Left ventricle myocardium inferior (tissue), 1 donor: Measurements from ENCODE around the gene SOX6. TPM values are rescaled to one million over a fixed set of nuclear protein-coding genes. Genes with fewer than 3 reads are reported as not detected.

Source experiments
- DNase-seq: peaks from one replicate; pipeline ENCODE4 v3.0.0-alpha.2; 2020
- H3K27ac ChIP-seq: fragments of 200-600 bp; replicated peaks from 2 replicates; pipeline ENCODE4 v1.8.0; 2021
- H3K27me3 ChIP-seq: fragments of 200-600 bp; 2 replicates; pipeline ENCODE4 v1.8.0; 2021; ENCODE audit warnings: low read depth
- H3K36me3 ChIP-seq: fragments of 200-600 bp; 2 replicates; pipeline ENCODE4 v1.8.0; 2021
- H3K4me1 ChIP-seq: fragments of 200-600 bp; 2 replicates; pipeline ENCODE4 v1.8.0; 2021
- H3K4me3 ChIP-seq: fragments of 200-600 bp; 2 replicates; pipeline ENCODE4 v1.8.0; 2021; ENCODE audit warnings: mild to moderate bottlenecking, moderate library complexity
- H3K9me3 ChIP-seq: fragments of 200-600 bp; replicated peaks from 2 replicates; pipeline ENCODE4 v1.8.0; 2021
- CTCF ChIP-seq: fragments of 200-600 bp; IDR thresholded peaks from 2 replicates; pipeline ENCODE4 v1.8.0; 2021; ENCODE audit warnings: antibody characterized with exemption, mild to moderate bottlenecking, borderline replicate concordance
- intact Hi-C: fragments of 100-400 bp; cut with micrococcal nuclease; formaldehyde crosslinking; loops from one replicate; pipeline ENCODE4 v1.11.0; 2022
- total RNA-seq: library from RNA; stranded (reverse); fragmentation: NEBNext Ultra II Directional; extraction: Animal tissue kit (Norgen Biotek cat#: 25700); gene quantifications from one replicate; pipeline ENCODE4 v1.2.1, GENCODE V29; 2021
- donor health status: DM: no; HTN: yes; CAD: no; lungs with severe emphysema.

SOX6 gene
- total RNA-seq, 1 donor from 2014 or later = 20.2 TPM

- Histone ChIP-seq H3K36me3 (no peaks in the 10 kb centered on the region), H3K27me3 (no peaks in the 10 kb centered on the region), H3K27ac (peak overlapping the region; percentile 30), H3K4me3 (peak overlapping the region; percentile 22), H3K4me1 (peaks cover 29% of the 10 kb centered on the region), H3K9me3 (peaks cover 2% of the 10 kb centered on the region)
- no peak for TF ChIP-seq CTCF
- DNase-seq = no peak
- intact Hi-C loops = no loop called here
Observed at GRCh38 chr11:16111690-16112089, 244.7 kb downstream of the SOX6 start.

GRCh38 chr11:16110886-16111285 is 245.5 kb downstream of the SOX6 start:
- Histone ChIP-seq H3K4me3 (peak overlapping the region; percentile 22), H3K27ac (peak overlapping the region; percentile 30), H3K36me3 (no peaks in the 10 kb centered on the region), H3K4me1 (peaks cover 27% of the 10 kb centered on the region), H3K9me3 (peaks cover 10% of the 10 kb centered on the region), H3K27me3 (no peaks in the 10 kb centered on the region)
- TF ChIP-seq CTCF = no peak
- intact Hi-C loops = no loop called here
- no peak for DNase-seq

GRCh38 chr11:16099343-16099900 is 256.9 kb downstream of the SOX6 start:
- intact Hi-C loops = no loop called here
- no peak for TF ChIP-seq CTCF
- Histone ChIP-seq H3K4me3 (no peak overlapping the region), H3K27me3 (no peaks in the 10 kb centered on the region), H3K27ac (no peak overlapping the region), H3K36me3 (no peaks in the 10 kb centered on the region), H3K4me1 (peaks cover 17% of the 10 kb centered on the region), H3K9me3 (peaks cover 4% of the 10 kb centered on the region)
- no peak for DNase-seq

- Histone ChIP-seq H3K4me1 (peaks cover 25% of the 10 kb centered on the region), H3K36me3 (no peaks in the 10 kb centered on the region), H3K4me3 (no peak overlapping the region), H3K27me3 (no peaks in the 10 kb centered on the region), H3K9me3 (peaks cover 4% of the 10 kb centered on the region), H3K27ac (no peak overlapping the region)
- DNase-seq = no peak
- TF ChIP-seq CTCF = no peak
- intact Hi-C loops = no loop called here
Observed at GRCh38 chr11:16098526-16099205, 257.7 kb downstream of the SOX6 start.

- DNase-seq = no peak
- TF ChIP-seq CTCF = no peak
- Histone ChIP-seq H3K4me1 (peaks cover 36% of the 10 kb centered on the region), H3K9me3 (peaks cover 3% of the 10 kb centered on the region), H3K4me3 (no peak overlapping the region), H3K27me3 (no peaks in the 10 kb centered on the region), H3K36me3 (no peaks in the 10 kb centered on the region), H3K27ac (no peak overlapping the region)
- intact Hi-C loops = no loop called here
Observed at GRCh38 chr11:16097543-16097942, 258.8 kb downstream of the SOX6 start.
